HCT116 (cell line): ENCODE data around the gene TMC3. TPM values are rescaled to one million over a fixed set of nuclear protein-coding genes. Genes with fewer than 3 reads are reported as not detected.

Source experiments
- ATAC-seq: fragments of 200-7000 bp; cut with Tn5 transposase; 2 replicates; pipeline ENCODE4 v1.9.1; 2020; ENCODE audit warnings: mild to moderate bottlenecking, moderate library complexity
- BruUV-seq: library from RNA; stranded (reverse); fragments of 400-500 nt; replicated peaks from 2 replicates; lab custom pipeline; 2021; lab: Mats Ljungman, UMichigan
- CTCF ChIA-PET: fragments of 300-600 bp; sonication (Branson Sonifier 250); formaldehyde crosslinking; loops from one replicate; lab custom pipeline; 2021; ENCODE audit warnings: antibody characterized with exemption; lab: Charles Lee
- POLR2A ChIA-PET: fragments of 300-600, 350-600 bp; sonication (Branson Sonifier 250); formaldehyde crosslinking; loops from one replicate; lab custom pipeline; 2021; ENCODE audit warnings: antibody characterized with exemption; lab: Charles Lee
- RAD21 ChIA-PET, 2 experiments: fragments of 300-600 bp; sonication (Branson Sonifier 250); formaldehyde crosslinking; loops; one replicate each; lab custom pipeline; 2023; ENCODE audit warnings: low total read pairs in 2 of 2; ENCODE audit not compliant: uncharacterized antibody in 2 of 2, unreplicated experiment in 2 of 2, low non-redundant PET in 1 of 2; lab: Charles Lee
- DNase-seq: peaks from one replicate; pipeline ENCODE4 v3.0.0-alpha.2; 2010; ENCODE audit warnings: low read depth, low spot score
- H2AFZ ChIP-seq: fragments of 200-600 bp; shearing (Covaris generic), sonication (generic); 2 replicates; pipeline ENCODE4 v1.6.1; 2017; ENCODE audit warnings: low read depth, mixed run types, mixed read lengths, antibody characterized with exemption, low read length; ENCODE audit not compliant: poor library complexity, severe bottlenecking
- H3K27ac ChIP-seq: 2 replicates; pipeline ENCODE4 v1.5.1; 2012; ENCODE audit warnings: low read depth, low read length
- H3K27me3 ChIP-seq: fragments of 200-600 bp; sonication (generic); 2 replicates; pipeline ENCODE4 v1.6.1; 2016; ENCODE audit warnings: mixed run types, low read length, mixed read lengths; ENCODE audit not compliant: insufficient read depth
- H3K36me3 ChIP-seq, 2 experiments: fragments of 200-500 bp in 1 of 2; fragments of 200-600 bp in 1 of 2; sonication (Bioruptor generic) in 1 of 2; sonication (generic) in 1 of 2; 2 replicates each; pipeline versions ENCODE4 v1.5.1 to v1.6.1; 2014 to 2016; ENCODE audit warnings: low read length in 2 of 2, inconsistent platforms in 1 of 2, mixed read lengths in 1 of 2, mixed run types in 1 of 2; ENCODE audit not compliant: insufficient read depth in 2 of 2, control insufficient read depth in 1 of 2
- H3K4me1 ChIP-seq, 2 experiments: fragments of 200-600 bp in 1 of 2; sonication (generic) in 1 of 2; 2 replicates each; pipeline versions ENCODE4 v1.5.1 to v1.6.1; 2012 to 2017; ENCODE audit warnings: low read length in 2 of 2, inconsistent platforms in 1 of 2, mild to moderate bottlenecking in 1 of 2, mixed read lengths in 1 of 2, mixed run types in 1 of 2, moderate library complexity in 1 of 2; ENCODE audit not compliant: insufficient read depth in 2 of 2, control insufficient read depth in 1 of 2
- H3K4me2 ChIP-seq: fragments of 200-600 bp; sonication (generic); 2 replicates; pipeline ENCODE4 v1.6.1; 2017; ENCODE audit warnings: mixed run types, low read length, mixed read lengths
- H3K4me3 ChIP-seq, 2 experiments: fragments of 200-600 bp in 1 of 2; sonication (generic) in 1 of 2; replicated peaks in 1 of 2; 2 replicates each; pipeline ENCODE4 v1.5.1; 2011 to 2016; ENCODE audit warnings: low read length in 2 of 2, control low read depth in 1 of 2, low read depth in 1 of 2, mild to moderate bottlenecking in 1 of 2, mixed read lengths in 1 of 2, mixed run types in 1 of 2
- H3K79me2 ChIP-seq: fragments of 200-600 bp; sonication (generic); 2 replicates; pipeline ENCODE4 v1.6.1; 2017; ENCODE audit warnings: mild to moderate bottlenecking, mixed run types, low read length, moderate library complexity, mixed read lengths; ENCODE audit not compliant: insufficient read depth
- H3K9ac ChIP-seq: fragments of 200-600 bp; sonication (generic); 2 replicates; pipeline ENCODE4 v1.6.1; 2016; ENCODE audit warnings: low read length, mixed read lengths
- H3K9me2 ChIP-seq: fragments of 200-600 bp; sonication (generic), shearing (Covaris generic); 2 replicates; pipeline ENCODE4 v1.6.1; 2017; ENCODE audit warnings: mixed run types, mild to moderate bottlenecking, moderate library complexity; ENCODE audit not compliant: insufficient read depth
- H3K9me3 ChIP-seq, 2 experiments: fragments of 200-500 bp in 1 of 2; fragments of 200-600 bp in 1 of 2; sonication (Bioruptor generic) in 1 of 2; sonication (generic) in 1 of 2; 2 replicates each; pipeline ENCODE4 v1.6.1; 2014 to 2017; ENCODE audit warnings: low read length in 2 of 2, mixed read lengths in 2 of 2, inconsistent platforms in 1 of 2, low read depth in 1 of 2, mild to moderate bottlenecking in 1 of 2, mixed run types in 1 of 2, moderate library complexity in 1 of 2; ENCODE audit not compliant: control insufficient read depth in 1 of 2, insufficient read depth in 1 of 2
- H4K20me1 ChIP-seq: fragments of 200-600 bp; sonication (generic), shearing (Covaris generic); 2 replicates; pipeline ENCODE4 v1.6.1; 2017; ENCODE audit warnings: mixed run types, mild to moderate bottlenecking, moderate library complexity; ENCODE audit not compliant: insufficient read depth
- ATF3 ChIP-seq: IDR thresholded peaks from 2 replicates; pipeline ENCODE4 v1.6.1; 2012
- CEBPB ChIP-seq: IDR thresholded peaks from 2 replicates; pipeline ENCODE4 v1.6.1; 2012; ENCODE audit warnings: low read depth
- EZH2phosphoT487 ChIP-seq: fragments of 200-600 bp; IDR thresholded peaks from 2 replicates; pipeline ENCODE4 v1.6.1; 2018; ENCODE audit warnings: antibody characterized with exemption, borderline replicate concordance
- JUND ChIP-seq: IDR thresholded peaks from 2 replicates; pipeline ENCODE4 v1.6.1; 2012
- MAX ChIP-seq: IDR thresholded peaks from 2 replicates; pipeline ENCODE4 v1.6.1; 2012
- POLR2A ChIP-seq: IDR thresholded peaks from 2 replicates; pipeline ENCODE4 v1.7.0; 2011; ENCODE audit warnings: borderline replicate concordance; ENCODE audit not compliant: insufficient read depth, insufficient read length; ENCODE audit errors: extremely low read depth
- POLR2AphosphoS5 ChIP-seq: IDR thresholded peaks from 2 replicates; pipeline ENCODE4 v1.6.1; 2011; ENCODE audit warnings: mild to moderate bottlenecking, low read depth, low read length, moderate library complexity
- REST ChIP-seq: IDR thresholded peaks from 2 replicates; pipeline ENCODE4 v1.6.1; 2012; ENCODE audit warnings: low read depth
- SIN3A ChIP-seq: IDR thresholded peaks from 2 replicates; pipeline ENCODE4 v1.6.1; 2012; ENCODE audit warnings: low read depth
- SRF ChIP-seq: IDR thresholded peaks from 2 replicates; pipeline ENCODE4 v1.6.1; 2012; ENCODE audit warnings: low read depth
- TCF7L2 ChIP-seq: IDR thresholded peaks from 2 replicates; pipeline ENCODE4 v1.7.0; 2011; ENCODE audit warnings: borderline replicate concordance, inconsistent platforms; ENCODE audit not compliant: insufficient read depth, insufficient read length; ENCODE audit errors: extremely low read depth
- YY1 ChIP-seq: IDR thresholded peaks from 2 replicates; pipeline ENCODE4 v1.6.1; 2011; ENCODE audit warnings: low read length, low read depth, moderate library complexity, mild to moderate bottlenecking; ENCODE audit not compliant: insufficient replicate concordance; ENCODE audit errors: extremely low read depth
- ZBTB33 ChIP-seq: IDR thresholded peaks from 2 replicates; pipeline ENCODE4 v1.6.1; 2011; ENCODE audit warnings: mild to moderate bottlenecking, low read length, moderate library complexity; ENCODE audit not compliant: insufficient replicate concordance; ENCODE audit errors: extremely low read depth
- intact Hi-C: fragments of 100-400 bp; cut with micrococcal nuclease; formaldehyde crosslinking; loops from 2 replicates; pipeline ENCODE4 v1.10.0; 2022
- total RNA-seq: library from RNA; stranded (reverse); gene quantifications from one replicate; pipeline ENCODE4 v1.2.1, GENCODE V29; 2021; ENCODE audit not compliant: unreplicated experiment

The TMC3 gene
- total RNA-seq, 1 experiment from 2014 or later: not detected

GRCh38 chr15:81339851-81340250, 34.2 kb downstream of the TMC3 start:
- no peaks in the 10 kb centered on the region for H4K20me1 ChIP-seq
- BruUV-seq: no TSS peak
- H3K9me2 ChIP-seq: no peaks in the 10 kb centered on the region
- ATAC-seq: no peak
- no peaks in the 10 kb centered on the region for H3K27me3 ChIP-seq
- intact Hi-C loops: no loop called here
- H3K4me1 ChIP-seq: peaks cover 15 to 16% of the 10 kb centered on the region in 2 experiments
- no peak overlapping the region for H3K27ac ChIP-seq
- no peaks in the 10 kb centered on the region for H3K79me2 ChIP-seq
- DNase-seq: no peak
- H3K9ac ChIP-seq: no peak overlapping the region
- no peak overlapping the region for H2AFZ ChIP-seq
- ChIA-PET POLR2A (no interaction called here), RAD21 (no interaction called here), CTCF (no interaction called here)
- no peak for TF ChIP-seq POLR2A
- TF ChIP-seq, all 23 proteins: peak for 0
- no peak overlapping the region for H3K4me2 ChIP-seq
- H3K36me3 ChIP-seq: no peaks in the 10 kb centered on the region
- no peaks in the 10 kb centered on the region for H3K9me3 ChIP-seq
- H3K4me3 ChIP-seq: no peak overlapping the region

- TF ChIP-seq JUND: no peak
- TF ChIP-seq REST: no peak
- no peak for TF ChIP-seq CEBPB
- no peak for TF ChIP-seq MAX
- no peak for TF ChIP-seq EZH2phosphoT487
- TF ChIP-seq SRF: no peak
- no peak for TF ChIP-seq ZBTB33
- no peak for TF ChIP-seq ATF3
- no peak for TF ChIP-seq YY1
- TF ChIP-seq POLR2AphosphoS5: no peak
- no peak for TF ChIP-seq SIN3A
- TF ChIP-seq TCF7L2: no peak
- Histone ChIP-seq H3K36me3 (no peaks in the 10 kb centered on the region), H3K9ac (no peak overlapping the region), H3K4me1 (peaks cover 15 to 16% of the 10 kb centered on the region in 2 experiments), H3K4me3 (no peak overlapping the region), H3K27me3 (no peaks in the 10 kb centered on the region), H3K9me3 (no peaks in the 10 kb centered on the region), H3K4me2 (no peak overlapping the region), H2AFZ (no peak overlapping the region), H3K79me2 (no peaks in the 10 kb centered on the region), H3K9me2 (no peaks in the 10 kb centered on the region), H4K20me1 (no peaks in the 10 kb centered on the region), H3K27ac (no peak overlapping the region)
- RAD21 ChIA-PET: no interaction called here
- POLR2A ChIA-PET: interaction anchor here (0.9 to 1.6 kb wide), 2 partner anchors 15 to 18 kb away, joined by 3 read pairs; partner anchors contain the start of gene STARD5
- intact Hi-C loops: no loop called here
- no TSS peak for BruUV-seq
- DNase-seq (no peak), ATAC-seq (no peak)
- CTCF ChIA-PET: no interaction called here
Measured at GRCh38 chr15:81339321-81339720, 34.7 kb downstream of the TMC3 start.
